Superior temporal gyrus (tissue), 1 donor: ENCODE results near the gene CCDC88A.
"Not testable (repeated sequence)": the region's sequence is repeated elsewhere in the genome, so short reads cannot be mapped to it uniquely, and the experiment has no call there.

ENCODE experiments used
- DNase-seq: peaks from one replicate; pipeline ENCODE4 v3.0.0-alpha.2; 2016; ENCODE audit errors: extremely low spot score

CCDC88A gene

DNA sequence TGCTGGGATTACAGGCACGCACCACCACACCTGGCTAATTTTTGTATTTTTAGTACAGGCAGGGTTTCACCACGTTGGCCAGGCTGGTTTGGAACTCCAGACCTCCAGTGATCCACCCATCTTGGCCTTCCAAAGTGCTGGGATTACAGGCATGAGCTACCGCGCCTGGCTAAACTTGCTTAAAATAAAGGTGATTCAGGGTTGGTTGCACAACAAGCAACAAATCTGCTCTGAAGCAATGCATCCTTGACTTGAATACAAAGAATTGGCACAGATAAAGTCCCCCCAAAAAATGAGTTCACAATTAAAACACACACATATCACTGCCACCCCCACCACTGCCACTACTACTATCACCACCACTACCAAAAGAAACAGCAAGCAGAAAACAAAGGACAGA lies 34.9 kb downstream of the CCDC88A start:
- no peak for DNase-seq

DNA sequence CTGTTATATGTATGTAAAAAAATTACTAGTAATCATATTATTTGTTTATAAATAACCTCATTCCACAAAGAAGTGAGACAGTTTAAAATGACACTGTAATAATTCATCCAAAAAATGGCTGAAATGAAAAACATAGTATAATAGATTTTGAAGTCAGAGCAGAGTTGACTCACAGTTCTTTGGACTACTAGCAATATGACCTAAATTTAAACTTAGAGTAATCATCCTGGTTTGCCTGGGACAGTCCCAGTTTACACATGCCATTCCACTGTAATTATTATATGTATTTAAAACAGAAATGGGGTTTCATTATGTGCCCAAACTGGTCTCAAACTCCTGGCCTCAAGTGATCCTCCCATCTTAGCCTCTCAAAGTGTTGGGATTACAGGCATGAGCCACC lies 48.3 kb downstream of the CCDC88A start:
- DNase-seq = no peak

DNA sequence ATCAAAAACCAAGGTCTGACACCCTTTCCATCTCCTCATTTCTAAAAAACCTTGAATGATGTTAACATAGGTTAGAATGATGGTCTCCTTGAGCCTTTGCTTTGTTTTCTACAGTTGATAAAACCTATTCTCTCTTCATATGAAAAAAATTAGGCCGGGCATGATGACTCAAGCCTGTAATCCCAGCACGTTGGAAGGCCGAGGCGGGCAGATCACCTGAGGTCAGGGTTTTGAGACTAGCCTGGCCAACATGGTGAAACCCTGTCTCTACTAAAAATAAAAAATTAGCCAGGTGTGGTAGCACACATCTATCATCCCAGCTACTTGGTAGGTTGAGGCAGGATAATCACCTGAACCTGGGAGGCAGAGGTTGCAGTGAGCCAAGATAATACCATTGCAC lies 49.4 kb downstream of the CCDC88A start:
- no peak for DNase-seq

DNA sequence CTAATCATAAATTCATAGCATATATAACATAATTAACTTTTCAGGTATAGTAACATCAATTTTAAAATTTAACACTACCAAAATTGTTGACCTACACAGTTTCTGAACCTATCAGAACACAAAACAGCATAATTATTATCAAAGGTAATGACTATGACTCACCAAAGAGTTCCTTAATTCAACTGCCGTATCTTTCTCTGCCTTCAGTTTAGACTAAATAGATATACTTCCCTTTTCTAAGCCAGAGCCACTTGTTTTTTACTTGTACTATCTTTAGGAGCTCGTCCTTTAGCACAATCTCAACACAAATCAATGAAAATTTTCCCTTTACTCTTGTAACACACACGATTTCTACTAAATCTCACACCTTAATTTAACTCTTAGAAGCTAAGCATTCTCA lies 54.4 kb downstream of the CCDC88A start:
- DNase-seq = no peak

DNA sequence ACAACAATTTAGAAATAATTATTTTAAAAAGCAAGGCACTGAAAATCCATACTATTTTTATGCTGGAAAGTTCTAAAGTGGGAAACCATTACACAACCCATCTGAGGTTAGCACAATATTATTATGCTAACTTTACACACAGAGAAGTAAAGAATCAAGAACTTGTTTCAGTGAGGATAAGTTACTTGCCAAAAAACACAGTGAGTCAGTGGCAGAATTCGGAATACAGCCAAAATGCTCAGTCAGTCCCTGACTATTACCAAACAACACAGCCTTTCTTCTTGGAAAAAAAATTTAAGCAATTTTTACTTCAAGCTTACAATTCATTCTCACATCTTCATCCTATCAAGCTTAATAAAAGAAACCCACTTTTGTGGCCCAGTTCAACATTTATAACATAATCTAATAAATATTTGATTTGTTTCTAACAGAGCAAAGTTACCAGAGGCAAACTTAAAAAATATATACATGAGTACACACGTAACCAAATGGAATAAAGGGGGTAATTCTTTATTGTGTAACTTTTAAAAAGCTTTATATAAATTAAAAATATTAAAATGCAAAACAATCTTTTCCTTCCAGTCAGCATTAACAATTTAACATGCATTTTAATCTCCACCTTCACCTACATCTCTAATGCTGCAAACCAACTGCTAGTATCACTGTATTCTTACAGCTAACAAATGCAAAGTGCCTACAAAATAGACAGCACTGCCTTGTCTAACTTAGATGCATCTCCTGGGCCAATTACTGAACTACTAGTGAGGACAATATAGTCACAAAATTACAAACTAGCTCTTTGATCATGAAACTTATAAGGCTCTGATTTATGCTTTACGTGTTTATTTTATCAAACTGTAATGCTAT lies 55.2 kb downstream of the CCDC88A start:
- DNase-seq = peak; percentile 98

DNA sequence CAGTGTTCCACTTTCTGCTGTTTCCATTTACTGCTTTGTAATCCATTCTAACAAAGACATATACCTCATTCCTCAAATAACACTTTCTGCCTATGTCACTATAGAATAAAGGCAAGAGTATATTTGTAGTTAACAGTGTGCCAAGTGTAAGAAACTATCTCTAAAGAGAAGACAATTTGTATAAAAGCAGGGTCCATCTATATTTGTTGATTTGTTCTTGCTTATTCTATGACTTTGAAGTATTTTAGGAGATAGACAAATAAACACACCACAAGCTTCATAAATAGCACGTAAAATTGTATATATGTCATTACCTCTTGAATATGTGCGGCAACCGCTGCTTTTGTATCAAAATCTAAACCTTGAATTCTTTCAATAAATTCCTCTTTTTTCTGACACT lies 56.0 kb downstream of the CCDC88A start:
- DNase-seq = peak; percentile 70

DNA sequence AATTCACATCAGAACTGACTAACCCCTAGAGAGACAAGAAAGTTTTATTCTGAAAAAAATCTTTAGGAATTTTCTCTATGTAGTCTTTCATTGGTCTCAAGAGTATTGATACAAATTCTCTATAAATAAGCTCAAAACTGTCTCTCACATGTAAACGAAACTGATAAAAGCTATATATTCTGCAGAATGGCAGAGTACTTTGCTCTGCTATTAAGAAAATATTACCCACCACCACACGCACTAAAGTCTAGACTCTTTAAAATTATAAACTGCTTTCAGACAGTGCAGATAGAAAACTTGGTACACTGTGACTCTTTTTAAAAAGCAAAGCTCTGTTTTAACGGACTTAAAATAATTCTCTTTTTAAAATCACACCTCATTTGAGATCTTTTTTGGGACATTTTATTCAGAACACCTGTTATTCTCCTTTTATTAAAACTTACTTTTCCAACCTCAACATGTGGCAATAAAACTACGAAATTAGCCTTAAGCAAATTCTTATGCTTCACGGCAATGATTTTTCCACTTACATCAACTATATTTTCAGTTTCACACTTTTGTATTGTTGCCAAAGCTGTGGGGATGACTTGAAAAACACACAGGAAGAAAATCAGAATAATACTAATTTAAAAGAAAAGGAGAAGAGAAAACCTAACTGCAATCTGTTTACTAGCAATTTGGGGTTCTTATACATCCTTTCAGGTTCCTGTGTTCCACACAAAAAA lies 58.0 kb downstream of the CCDC88A start:
- DNase-seq = no peak

DNA sequence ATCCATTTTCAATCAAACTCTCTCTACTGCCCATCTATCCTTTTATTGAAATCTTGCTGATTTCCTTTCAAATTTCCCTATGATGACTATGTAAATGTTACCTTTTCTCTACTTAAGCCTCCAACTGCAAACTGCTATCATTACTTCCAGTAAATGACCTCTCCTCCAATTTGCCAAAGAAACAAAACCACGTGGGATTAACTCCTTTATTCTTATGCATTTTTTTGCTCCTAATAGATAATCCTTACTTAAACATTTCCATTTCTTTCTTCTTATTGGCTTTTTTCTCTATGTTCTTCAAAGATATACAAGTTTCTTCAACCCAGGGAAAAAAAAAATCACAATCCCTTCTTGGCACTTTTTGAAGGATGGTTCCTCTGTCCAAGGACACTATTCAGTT lies 61.2 kb downstream of the CCDC88A start:
- no peak for DNase-seq

DNA sequence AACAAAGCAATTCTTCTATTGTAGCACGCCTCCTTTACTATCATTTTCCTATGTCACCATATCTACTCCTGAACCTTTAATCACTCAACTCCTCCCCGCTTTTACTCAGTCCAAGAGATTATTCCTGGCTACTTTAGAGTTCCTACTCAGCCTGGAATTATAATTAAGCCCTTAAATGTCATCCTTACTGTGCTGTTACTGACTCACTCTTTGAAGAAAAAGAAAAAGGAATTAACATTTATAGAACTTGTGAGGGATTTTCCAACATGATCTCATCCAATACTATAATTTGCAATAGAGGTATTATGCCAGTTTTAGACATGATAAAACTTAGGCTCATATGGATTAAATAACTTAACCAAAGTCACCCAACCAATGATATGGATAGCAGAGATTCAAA lies 61.7 kb downstream of the CCDC88A start:
- no peak for DNase-seq

DNA sequence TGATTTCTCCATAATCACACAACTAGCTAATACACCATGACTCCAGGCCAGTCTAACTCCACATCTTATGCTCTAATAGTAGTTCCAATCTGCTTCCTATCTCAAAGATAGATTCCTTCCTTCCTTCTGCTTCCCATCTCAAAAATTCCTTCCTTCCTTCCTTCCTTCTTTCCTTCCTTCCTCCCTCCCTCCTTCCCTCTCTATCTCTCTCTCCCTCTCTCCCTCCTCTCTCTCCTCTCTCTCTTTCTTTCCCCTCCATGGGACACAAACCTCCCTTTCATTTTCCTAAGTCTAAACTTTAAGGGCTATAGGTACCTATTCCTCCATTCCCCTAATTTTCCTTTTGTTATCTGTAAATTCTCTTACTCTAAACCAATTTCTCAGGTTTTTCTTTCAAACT lies 62.5 kb downstream of the CCDC88A start:
- DNase-seq = no peak

DNA sequence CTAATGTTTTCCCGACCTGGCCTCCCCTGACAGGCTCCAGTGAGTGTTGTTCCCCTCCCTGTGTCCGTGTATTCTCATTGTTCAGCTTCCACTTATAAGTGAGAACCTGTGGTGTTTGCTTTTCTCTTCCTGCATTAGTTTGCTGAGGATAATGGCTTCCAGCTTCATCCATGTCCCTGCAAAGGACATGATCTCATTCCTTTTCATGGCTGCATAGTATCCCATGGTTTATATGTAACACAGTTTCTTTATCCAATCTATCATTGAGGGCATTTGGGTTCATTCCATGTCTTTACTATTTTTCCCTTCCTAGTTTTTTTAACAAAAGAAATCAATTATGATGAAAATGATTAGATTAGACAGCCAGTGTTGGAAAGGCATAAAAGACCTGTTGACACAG lies 63.5 kb downstream of the CCDC88A start:
- not testable (repeated sequence) for DNase-seq

DNA sequence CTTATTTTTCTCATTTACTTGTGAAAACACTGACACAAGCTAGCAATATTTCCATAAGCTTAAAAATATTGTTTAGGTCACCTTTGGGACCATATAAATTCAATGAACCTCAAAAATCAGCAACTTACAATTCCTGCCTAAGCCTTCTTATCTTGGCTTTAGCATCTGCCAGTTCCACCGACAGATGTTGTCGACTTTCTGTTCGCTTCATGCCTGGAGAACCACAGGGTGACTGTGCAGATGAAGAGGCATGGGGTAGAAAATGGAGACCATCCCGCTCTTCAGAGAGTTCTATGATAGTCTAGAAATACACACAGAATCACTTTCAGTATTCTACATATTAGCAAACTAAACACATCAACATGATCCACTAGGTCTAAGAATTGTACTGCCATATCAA lies 64.2 kb downstream of the CCDC88A start:
- no peak for DNase-seq

DNA sequence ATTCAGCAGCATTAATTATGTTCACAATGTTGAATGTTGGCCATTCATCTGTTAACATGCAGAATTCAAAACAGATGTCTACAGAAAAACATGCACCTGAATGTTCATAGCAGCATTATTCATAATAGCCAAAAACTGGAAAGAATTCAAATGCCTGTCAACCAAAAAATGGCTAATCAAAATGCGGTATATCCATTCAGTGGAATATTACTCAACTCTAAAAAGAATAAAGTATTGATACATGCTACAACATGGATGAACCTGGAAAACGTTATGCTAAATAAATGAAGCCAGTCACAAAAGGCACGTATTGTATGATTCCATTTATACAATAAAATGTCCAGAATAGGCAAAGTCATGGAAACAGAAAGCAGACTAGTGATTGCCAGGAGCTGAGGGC lies 68.0 kb downstream of the CCDC88A start:
- no peak for DNase-seq

DNA sequence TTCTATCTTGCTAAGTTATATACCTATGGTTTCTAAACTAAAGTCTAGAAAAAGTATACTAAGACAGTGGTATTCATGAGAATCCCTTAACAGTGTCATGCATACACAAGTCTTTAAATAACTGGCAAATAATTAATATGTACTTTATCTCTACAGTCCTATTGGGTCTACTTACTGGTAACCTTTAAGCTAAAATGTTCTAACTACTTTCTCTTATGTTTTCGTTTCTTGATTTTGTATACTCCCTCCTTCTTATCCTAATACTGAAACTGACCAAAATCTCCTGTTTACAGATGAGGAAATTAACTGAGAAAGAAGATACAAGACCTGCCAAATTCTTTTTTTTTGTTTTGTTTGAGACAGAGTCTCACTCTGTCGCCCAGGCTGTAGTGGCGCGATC lies 74.6 kb downstream of the CCDC88A start:
- no peak for DNase-seq

DNA sequence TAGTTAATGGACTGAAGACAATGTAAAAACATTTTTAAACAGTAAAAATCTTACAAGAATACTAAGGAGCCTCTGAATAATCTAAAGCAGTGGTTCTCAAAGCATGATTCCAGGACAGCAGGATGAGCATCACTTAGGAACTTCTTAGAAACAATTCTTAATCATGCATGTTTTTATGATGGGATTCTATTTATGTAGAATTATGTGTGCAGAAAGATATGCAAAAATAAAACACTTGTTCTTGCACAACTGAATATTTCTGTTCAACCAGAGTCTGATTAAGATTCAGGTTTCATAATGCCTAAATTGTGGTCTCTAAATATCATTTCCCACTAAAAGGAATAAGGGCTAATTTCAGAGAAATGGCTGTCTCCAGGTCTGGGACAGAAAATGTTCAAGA lies 81.4 kb downstream of the CCDC88A start:
- DNase-seq = no peak

DNA sequence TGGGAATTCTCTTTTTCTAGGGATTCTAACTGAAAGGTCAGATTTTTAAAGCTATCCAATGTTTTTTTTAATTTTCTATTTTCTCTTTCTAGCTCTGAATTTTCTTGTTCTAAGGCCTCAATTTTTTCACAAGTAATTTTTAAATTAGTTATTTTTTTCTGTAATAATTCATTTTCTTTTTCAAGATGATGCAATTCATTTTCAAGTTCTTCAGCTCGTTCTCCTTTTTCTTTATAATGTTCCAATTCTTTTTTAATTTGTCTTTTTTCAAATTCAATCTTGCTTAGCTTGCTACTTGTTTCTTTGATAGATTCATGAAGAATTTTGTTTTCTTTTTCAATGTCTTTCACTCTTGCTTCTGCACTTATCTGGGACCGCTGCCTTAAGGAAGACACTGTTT lies 84.9 kb downstream of the CCDC88A start:
- no peak for DNase-seq

DNA sequence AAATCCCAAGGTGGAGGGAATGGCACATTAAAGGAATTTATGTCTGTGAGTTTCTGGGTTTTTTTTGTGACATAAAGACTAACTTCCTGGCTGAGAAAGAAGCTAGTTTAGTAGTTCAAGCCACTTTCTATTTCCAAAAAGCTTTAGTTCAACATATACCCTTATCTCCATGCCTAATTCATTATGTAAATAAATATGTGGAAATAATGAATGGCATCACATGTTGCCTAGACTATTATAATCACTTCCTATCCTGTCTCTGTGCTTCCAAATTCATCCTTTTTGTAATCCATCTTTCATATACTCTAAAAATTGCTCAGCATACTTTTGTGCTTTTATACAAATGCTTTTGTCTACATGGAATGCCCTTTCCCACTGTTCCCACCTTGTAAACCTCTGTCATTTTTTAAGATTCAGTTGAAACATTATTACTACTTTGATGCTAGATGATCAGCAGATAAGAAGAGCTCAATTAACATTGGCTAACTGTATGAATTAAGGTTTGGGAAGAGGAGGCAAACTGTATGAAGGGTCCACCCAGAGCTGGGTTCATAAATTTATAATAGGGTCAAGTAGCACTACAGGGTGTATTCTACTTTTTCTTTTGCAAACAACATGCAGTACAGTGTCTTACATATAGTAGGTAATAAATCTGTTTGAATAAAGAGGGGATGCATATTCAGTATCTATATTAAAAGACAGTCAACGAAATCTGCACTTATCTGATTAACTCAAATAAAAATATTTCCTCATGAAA lies 88.9 kb downstream of the CCDC88A start:
- DNase-seq = no peak

DNA sequence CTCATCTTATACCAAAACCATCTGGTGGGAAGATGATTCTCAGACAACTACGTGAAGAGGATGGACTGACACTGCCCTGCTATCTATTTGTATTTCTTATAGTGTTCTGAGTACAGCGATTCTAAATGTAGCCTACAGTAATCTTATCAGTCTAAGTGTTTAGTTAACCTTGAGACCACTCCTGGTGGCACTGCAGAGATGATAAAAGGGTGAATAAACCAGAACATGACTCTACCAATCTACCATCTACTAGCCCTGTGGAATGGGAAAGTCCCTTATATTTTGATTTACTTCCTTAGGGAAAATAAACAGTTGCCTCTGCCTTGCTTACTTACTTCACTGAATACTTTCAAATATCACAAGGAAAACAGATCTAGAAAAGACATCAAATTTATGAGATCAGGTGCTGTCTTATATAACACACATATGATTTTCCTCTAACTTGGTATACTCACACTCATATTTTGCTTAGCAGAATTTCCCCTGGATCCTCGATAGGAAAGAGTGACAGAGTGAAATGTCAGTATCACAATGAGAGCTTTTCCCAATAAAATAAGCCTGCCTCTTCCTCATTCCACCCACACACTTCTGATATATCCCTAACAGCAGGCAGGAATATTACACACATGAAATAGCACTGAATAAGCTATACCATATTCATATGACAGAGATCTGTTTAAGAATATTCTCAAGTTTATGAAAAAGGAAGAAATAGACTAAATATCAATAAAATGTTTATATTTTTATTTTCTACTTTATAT lies 92.0 kb downstream of the CCDC88A start:
- no peak for DNase-seq

DNA sequence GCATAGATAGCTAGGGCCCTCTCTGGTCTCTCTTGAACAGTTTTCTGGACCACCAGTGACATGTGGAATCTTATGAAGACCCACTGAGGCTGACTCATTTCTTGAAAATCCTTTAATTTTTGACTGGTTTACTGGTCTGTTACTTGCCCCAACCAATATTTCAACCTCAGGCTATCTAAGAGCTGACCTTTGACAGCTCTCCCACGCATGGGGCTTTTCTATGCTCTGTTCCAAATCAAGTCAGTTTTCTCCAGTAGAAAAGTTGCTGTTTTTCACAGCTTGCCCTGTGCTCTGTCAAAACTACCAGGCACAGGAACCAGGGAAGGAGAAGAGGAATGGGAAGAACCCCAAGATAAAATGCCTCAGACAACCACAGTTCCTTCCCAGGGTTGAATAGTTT lies 104.7 kb downstream of the CCDC88A start:
- DNase-seq = no peak

DNA sequence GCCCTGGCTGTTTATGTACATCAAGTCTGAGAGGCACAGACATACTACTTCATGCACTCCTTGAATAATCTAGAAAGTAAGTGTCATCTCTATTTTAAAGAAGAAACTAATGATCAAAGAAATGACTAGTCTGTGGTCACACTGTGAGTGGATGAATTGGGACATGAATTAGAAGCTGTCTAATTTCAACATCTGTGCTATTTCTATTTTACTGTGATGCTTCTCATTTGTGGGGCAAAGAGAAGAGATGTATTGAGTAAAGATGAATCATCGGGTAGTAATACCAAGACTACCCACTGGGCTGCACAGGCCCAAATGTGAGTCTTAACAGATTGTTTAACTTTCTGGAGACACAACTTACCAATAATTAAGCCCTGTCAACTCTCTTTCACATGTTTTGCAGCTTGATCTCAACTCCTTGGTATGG lies 108.2 kb downstream of the CCDC88A start:
- no peak for DNase-seq

DNA sequence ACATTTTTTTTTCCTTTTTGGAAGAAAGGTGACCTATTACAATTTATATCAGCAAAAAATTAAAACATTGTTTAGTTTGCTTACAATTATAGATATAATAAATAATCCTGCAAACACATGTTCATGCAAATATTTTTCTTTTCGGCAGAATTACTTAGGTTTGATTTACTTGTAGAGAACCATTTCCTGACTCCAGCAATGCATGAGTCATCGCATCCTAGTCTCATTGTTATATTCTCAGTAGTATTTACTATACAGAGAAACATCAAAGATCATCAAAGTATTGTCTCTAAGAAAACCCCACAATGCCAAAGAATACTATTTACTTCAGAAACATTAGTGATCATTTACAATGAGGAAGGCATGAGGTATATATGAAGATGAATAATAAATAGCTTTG lies 110.2 kb downstream of the CCDC88A start:
- DNase-seq = no peak

DNA sequence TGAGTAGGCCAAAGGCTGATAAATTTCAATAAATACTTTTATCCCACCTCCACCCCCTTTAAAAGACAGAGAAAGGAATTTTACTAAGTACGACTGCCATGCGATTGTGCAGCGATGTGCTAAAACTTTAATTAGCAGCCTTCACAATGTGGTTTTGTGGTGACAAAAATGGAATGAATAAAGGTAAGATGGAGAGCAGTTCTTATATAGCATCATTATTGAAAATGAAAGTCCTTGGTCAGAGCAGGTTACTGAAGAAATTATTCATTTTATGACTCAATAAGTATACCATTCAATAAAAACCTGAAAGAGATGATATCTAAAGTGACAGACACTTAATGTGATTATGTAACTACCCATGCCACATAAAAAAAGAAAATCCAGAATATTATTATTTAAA lies 117.4 kb downstream of the CCDC88A start:
- DNase-seq = no peak
